GM12878 (cell line): ENCODE results near the gene RGS14. TPM values are rescaled to one million over a fixed set of nuclear protein-coding genes. Genes with fewer than 3 reads are reported as not detected.

ENCODE experiments used
- ATAC-seq: fragments of 200-7000 bp; cut with Tn5 transposase; 3 replicates; pipeline ENCODE4 v1.9.1; 2020; ENCODE audit warnings: mild to moderate bottlenecking, moderate library complexity
- BruUV-seq: library from RNA; stranded (reverse); fragments of 400-500 nt; replicated peaks from 2 replicates; lab custom pipeline; 2021; lab: Mats Ljungman, UMichigan
- CTCF ChIA-PET: fragments of 300-600 bp; sonication (Branson Sonifier 250); formaldehyde crosslinking; extraction: SDS; loops from one replicate; lab custom pipeline; 2021; ENCODE audit warnings: inconsistent platforms; lab: Yijun Ruan, JAX
- POLR2A ChIA-PET: fragments of 350-600 bp; formaldehyde crosslinking; extraction: SDS; loops from one replicate; lab custom pipeline; 2021; ENCODE audit warnings: inconsistent platforms; lab: Charles Lee
- RAD21 ChIA-PET: fragments of 300-600 bp; sonication (Branson Sonifier 250); formaldehyde crosslinking; loops from one replicate; lab custom pipeline; 2023; ENCODE audit warnings: antibody characterized with exemption; ENCODE audit not compliant: unreplicated experiment; lab: Charles Lee
- SMC1A ChIA-PET: fragments of 300-600 bp; sonication (Branson Sonifier 250); formaldehyde crosslinking; loops from one replicate; lab custom pipeline; 2023; ENCODE audit not compliant: unreplicated experiment, uncharacterized antibody; lab: Charles Lee
- DNase-seq: peaks from one replicate; pipeline ENCODE4 v3.0.0-alpha.2; 2011; ENCODE audit warnings: low read depth, low spot score
- FAIRE-seq: peaks from 3 replicates; lab custom pipeline; 2011; peaks lifted over from hg19 to GRCh38; lab: Jason Lieb, UNC
- H2AFZ ChIP-seq: 2 replicates; pipeline ENCODE4 v1.6.0; 2011; ENCODE audit warnings: low read depth, low read length, control low read depth; ENCODE audit not compliant: control insufficient read depth
- H3K27ac ChIP-seq: 2 replicates; pipeline ENCODE4 v1.5.1; 2011; ENCODE audit warnings: control low read depth; ENCODE audit not compliant: control insufficient read depth, insufficient read depth
- H3K27me3 ChIP-seq, 2 experiments: replicated peaks in 1 of 2; 2 replicates each; pipeline versions ENCODE4 v1.6.0 to v1.6.1; 2011; ENCODE audit warnings: low read length in 1 of 2; ENCODE audit not compliant: control insufficient read depth in 2 of 2, insufficient read depth in 2 of 2
- H3K36me3 ChIP-seq, 2 experiments: 2 replicates each; pipeline ENCODE4 v1.5.1; 2011; ENCODE audit warnings: low read length in 1 of 2; ENCODE audit not compliant: control insufficient read depth in 2 of 2, insufficient read depth in 2 of 2
- H3K4me1 ChIP-seq: 2 replicates; pipeline ENCODE4 v1.6.1; 2011; ENCODE audit warnings: mild to moderate bottlenecking, low read length, moderate library complexity, mixed read lengths; ENCODE audit not compliant: control insufficient read depth, insufficient read depth
- H3K4me2 ChIP-seq: 2 replicates; pipeline ENCODE4 v1.6.0; 2011; ENCODE audit warnings: control low read depth; ENCODE audit not compliant: control insufficient read depth, insufficient read depth
- H3K4me3 ChIP-seq: fragments of 200-600 bp; sonication (generic); 2 replicates; pipeline ENCODE4 v1.5.1; 2016
- H3K79me2 ChIP-seq: 2 replicates; pipeline ENCODE4 v1.6.0; 2011; ENCODE audit warnings: low read length; ENCODE audit not compliant: control insufficient read depth, insufficient read depth
- H3K9ac ChIP-seq: 2 replicates; pipeline ENCODE4 v1.8.0; 2011; ENCODE audit warnings: low read length, control low read depth, mixed read lengths; ENCODE audit not compliant: control insufficient read depth, insufficient read depth
- H3K9me3 ChIP-seq: replicated peaks from 3 replicates; pipeline ENCODE4 v1.5.1; 2011; ENCODE audit warnings: mild to moderate bottlenecking, low read length; ENCODE audit not compliant: control insufficient read depth, insufficient read depth
- H4K20me1 ChIP-seq: 2 replicates; pipeline ENCODE4 v1.6.0; 2011; ENCODE audit not compliant: control insufficient read depth, insufficient read depth
- ASH2L ChIP-seq: fragments of 300-600, 200-600 bp; sonication (generic); IDR thresholded peaks from 2 replicates; pipeline ENCODE4 v1.6.1; 2017; ENCODE audit warnings: low read depth, mild to moderate bottlenecking, borderline replicate concordance
- BMI1 ChIP-seq: fragments of 450-650 bp; IDR thresholded peaks from 2 replicates; pipeline ENCODE4 v1.6.1; 2016; ENCODE audit warnings: mild to moderate bottlenecking, moderate library complexity, borderline replicate concordance
- BRCA1 ChIP-seq: IDR thresholded peaks from 2 replicates; pipeline ENCODE4 v1.6.1; 2011; ENCODE audit warnings: low read depth, low read length, improper control_type of control experiment
- CHD1 ChIP-seq: IDR thresholded peaks from 2 replicates; pipeline ENCODE4 v1.6.1; 2012; ENCODE audit warnings: low read depth, low read length, improper control_type of control experiment
- EED ChIP-seq: sonication (generic); IDR thresholded peaks from 2 replicates; pipeline ENCODE4 v1.6.1; 2016; ENCODE audit warnings: antibody characterized with exemption, low read depth
- EP300 ChIP-seq, 2 experiments: fragments of 150-350 bp in 1 of 2; IDR thresholded peaks; 2 replicates each; pipeline ENCODE4 v1.6.1; 2011 to 2012; ENCODE audit warnings: low read depth in 2 of 2, low read length in 2 of 2, borderline replicate concordance in 1 of 2, improper control_type of control experiment in 1 of 2, inconsistent platforms in 1 of 2; ENCODE audit not compliant: control insufficient read depth in 1 of 2
- HDAC6 ChIP-seq: fragments of 200-600 bp; sonication (generic); IDR thresholded peaks from one replicate; pipeline ENCODE4 v1.8.0; 2017; ENCODE audit warnings: antibody characterized with exemption; ENCODE audit not compliant: unreplicated experiment
- KAT2A ChIP-seq: conservative IDR thresholded peaks from 2 replicates; pipeline ENCODE4 v1.6.1; 2011; ENCODE audit warnings: low read depth, low read length; ENCODE audit not compliant: control insufficient read depth
- NR2C2 ChIP-seq: IDR thresholded peaks from 2 replicates; pipeline ENCODE4 v1.6.1; 2011; ENCODE audit warnings: borderline replicate concordance, low read depth; ENCODE audit not compliant: control insufficient read depth, insufficient read length
- RFX5 ChIP-seq: IDR thresholded peaks from 2 replicates; pipeline ENCODE4 v1.6.1; 2011; ENCODE audit warnings: low read depth, low read length, improper control_type of control experiment
- SREBF1 ChIP-seq: IDR thresholded peaks from 2 replicates; pipeline ENCODE4 v1.6.1; 2012; ENCODE audit warnings: mild to moderate bottlenecking, low read length
- SUZ12 ChIP-seq: fragments of 200-600 bp; sonication (generic); IDR thresholded peaks from one replicate; pipeline ENCODE4 v1.6.1; 2018; ENCODE audit warnings: antibody characterized with exemption, mild to moderate bottlenecking; ENCODE audit not compliant: unreplicated experiment
- WGBS: methylation state at CpG from one replicate; pipeline ENCODE4 v1.1.6; 2016; ENCODE audit warnings: low lambda C conversion rate; ENCODE audit not compliant: insufficient replicate concordance, insufficient coverage; ENCODE audit errors: missing lambda C conversion rate; 5-methylcytosine and 5-hydroxymethylcytosine counted together
- in situ Hi-C: fragments of 300-500 bp; cut with MboI; formaldehyde crosslinking; loops from 9 replicates; pipeline ENCODE4 v1.14.3; 2018; ENCODE audit warnings: mixed read lengths
- intact Hi-C: fragments of 100-400 bp; cut with micrococcal nuclease; formaldehyde crosslinking; loops from one replicate; pipeline ENCODE4 v1.14.2; 2022; ENCODE audit not compliant: unreplicated experiment
- polyA plus RNA-seq, 11 experiments: library from polyadenylated mRNA; depleted of rRNA in 4 of 11; unstranded in 6 of 11; stranded (reverse) in 5 of 11; fragments of >200 nt; fragmentation: Nextera tagmentation in 4 of 11; fragmentation: Illumina TruSeq in 1 of 11; extraction: Ambion mirVana in 4 of 11; extraction: Trizol in 1 of 11; gene quantifications; 1 replicate in 1 of 11; 2 replicates in 10 of 11; pipeline versions ENCODE4 v1.2.1 to v1.2.3, GENCODE V29; 2011 to 2016; ENCODE audit warnings: inconsistent platforms in 2 of 11, missing spikeins in 2 of 11, low read depth in 1 of 11
- total RNA-seq, 4 experiments: library from RNA; depleted of rRNA in 3 of 4; stranded (reverse); fragments of >200 nt in 3 of 4; fragmentation: Illumina TruSeq in 1 of 4; extraction: Trizol in 1 of 4; gene quantifications; 2 replicates each; pipeline versions ENCODE4 v1.2.1 to v1.2.3, GENCODE V29; 2013 to 2021
- TF ChIP-seq, protein P1 (sequence below): fragments of 450-650 bp; IDR thresholded peaks from 2 replicates; pipeline ENCODE4 v1.6.1; 2017; ENCODE audit warnings: mild to moderate bottlenecking
- TF ChIP-seq, protein P2 (sequence below): fragments of 450-650 bp; IDR thresholded peaks from 2 replicates; pipeline ENCODE4 v1.6.1; 2017; ENCODE audit warnings: low read depth, mild to moderate bottlenecking, moderate library complexity
- TF ChIP-seq, protein P3 (sequence below): IDR thresholded peaks from 2 replicates; pipeline ENCODE4 v1.6.1; 2011; ENCODE audit warnings: mild to moderate bottlenecking, low read depth, low read length, moderate library complexity; ENCODE audit not compliant: insufficient replicate concordance

RGS14 gene
- total and polyA plus RNA-seq, 10 of the 15 experiments (the other 5 are each of a cell fraction or from before 2014, with no cell fraction given): 0.19 to 88.7 (median 54.8) TPM

DNA sequence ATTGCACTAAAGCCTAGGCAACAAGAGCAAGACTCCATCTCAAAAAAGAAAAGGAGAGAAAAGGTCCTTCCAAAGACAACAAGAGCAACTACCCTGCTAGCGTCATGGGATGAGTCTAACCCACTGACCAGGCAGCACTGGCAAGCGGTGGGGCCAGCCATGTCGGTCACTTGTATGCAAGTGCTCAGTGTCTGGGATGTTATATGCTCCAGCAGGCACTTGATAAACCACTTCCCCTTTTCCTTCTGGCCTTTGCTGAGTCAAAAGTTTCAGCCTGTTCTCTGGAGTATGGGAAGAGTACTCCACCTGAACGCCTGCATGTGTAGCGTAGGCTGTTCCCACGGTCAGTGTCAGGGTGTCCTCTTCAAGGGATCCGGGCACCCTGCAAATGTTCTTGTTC is 36.8 kb upstream of the RGS14 start (continued):
- TF ChIP-seq, protein P1, sequence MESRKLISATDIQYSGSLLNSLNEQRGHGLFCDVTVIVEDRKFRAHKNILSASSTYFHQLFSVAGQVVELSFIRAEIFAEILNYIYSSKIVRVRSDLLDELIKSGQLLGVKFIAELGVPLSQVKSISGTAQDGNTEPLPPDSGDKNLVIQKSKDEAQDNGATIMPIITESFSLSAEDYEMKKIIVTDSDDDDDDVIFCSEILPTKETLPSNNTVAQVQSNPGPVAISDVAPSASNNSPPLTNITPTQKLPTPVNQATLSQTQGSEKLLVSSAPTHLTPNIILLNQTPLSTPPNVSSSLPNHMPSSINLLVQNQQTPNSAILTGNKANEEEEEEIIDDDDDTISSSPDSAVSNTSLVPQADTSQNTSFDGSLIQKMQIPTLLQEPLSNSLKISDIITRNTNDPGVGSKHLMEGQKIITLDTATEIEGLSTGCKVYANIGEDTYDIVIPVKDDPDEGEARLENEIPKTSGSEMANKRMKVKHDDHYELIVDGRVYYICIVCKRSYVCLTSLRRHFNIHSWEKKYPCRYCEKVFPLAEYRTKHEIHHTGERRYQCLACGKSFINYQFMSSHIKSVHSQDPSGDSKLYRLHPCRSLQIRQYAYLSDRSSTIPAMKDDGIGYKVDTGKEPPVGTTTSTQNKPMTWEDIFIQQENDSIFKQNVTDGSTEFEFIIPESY: no peak

DNA sequence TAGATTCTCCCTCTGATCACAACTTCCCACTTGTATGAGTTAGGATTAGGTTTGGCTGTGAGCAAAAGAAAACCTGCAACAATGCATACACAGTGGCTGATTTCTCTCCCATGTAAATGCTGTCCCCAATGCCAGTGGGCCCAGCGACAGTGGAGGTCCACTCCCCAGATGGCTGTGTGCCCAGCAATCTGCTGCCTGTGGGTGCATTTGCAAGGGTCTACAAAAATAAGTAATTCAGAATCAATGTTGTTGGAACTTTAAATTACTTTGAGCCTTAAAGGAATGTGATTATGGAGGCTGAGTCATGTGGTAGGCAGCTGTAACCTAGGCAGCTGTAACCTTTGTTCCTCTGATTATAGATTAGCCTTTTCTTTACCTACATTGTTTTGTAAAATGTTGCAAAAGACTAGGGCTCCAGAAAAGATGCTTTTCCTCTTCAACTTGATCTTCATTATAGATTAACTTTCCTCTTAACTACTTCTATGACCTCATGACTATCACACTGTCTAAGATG is 31.8 kb upstream of the RGS14 start:
- H3K9me3 ChIP-seq: no peaks in the 10 kb centered on the region
- in situ Hi-C loops (no loop called here), intact Hi-C loops (no loop called here)
- H3K4me3 ChIP-seq: no peak overlapping the region
- no peaks in the 10 kb centered on the region; the same call in 1 of the 2 replicates for H4K20me1 ChIP-seq
- CTCF ChIA-PET: interaction anchor here (0.9 to 1.8 kb wide), 3 partner anchors 16 to 39 kb away, joined by 3 to 5 read pairs (median 3); no protein-coding TSS in a partner anchor
- H3K4me2 ChIP-seq: no peak overlapping the region
- RAD21 ChIA-PET: no interaction called here
- no peak for FAIRE-seq
- no peak for DNase-seq
- H3K4me1 ChIP-seq: peaks cover 3% of the 10 kb centered on the region
- peaks cover 7 to 14% of the 10 kb centered on the region in 2 experiments for H3K36me3 ChIP-seq
- WGBS: 100% methylated on average over 1 of the region's 1 CpG
- H2AFZ ChIP-seq: no peak overlapping the region
- SMC1A ChIA-PET: interaction anchor here (1.3 kb wide), 1 partner anchor 211 kb away, joined by 3 read pairs; no protein-coding TSS in a partner anchor
- no peaks in the 10 kb centered on the region for H3K27me3 ChIP-seq
- no peaks in the 10 kb centered on the region for H3K79me2 ChIP-seq
- BruUV-seq: TSS peak; percentile 27
- no peak overlapping the region for H3K27ac ChIP-seq
- H3K9ac ChIP-seq: no peak overlapping the region
- POLR2A ChIA-PET: interaction anchor here (1.0 kb wide), 1 partner anchor 78 kb away, joined by 3 read pairs; no protein-coding TSS in a partner anchor
- ATAC-seq: no peak
- no peak for TF ChIP-seq BRCA1
- TF ChIP-seq, protein P2, sequence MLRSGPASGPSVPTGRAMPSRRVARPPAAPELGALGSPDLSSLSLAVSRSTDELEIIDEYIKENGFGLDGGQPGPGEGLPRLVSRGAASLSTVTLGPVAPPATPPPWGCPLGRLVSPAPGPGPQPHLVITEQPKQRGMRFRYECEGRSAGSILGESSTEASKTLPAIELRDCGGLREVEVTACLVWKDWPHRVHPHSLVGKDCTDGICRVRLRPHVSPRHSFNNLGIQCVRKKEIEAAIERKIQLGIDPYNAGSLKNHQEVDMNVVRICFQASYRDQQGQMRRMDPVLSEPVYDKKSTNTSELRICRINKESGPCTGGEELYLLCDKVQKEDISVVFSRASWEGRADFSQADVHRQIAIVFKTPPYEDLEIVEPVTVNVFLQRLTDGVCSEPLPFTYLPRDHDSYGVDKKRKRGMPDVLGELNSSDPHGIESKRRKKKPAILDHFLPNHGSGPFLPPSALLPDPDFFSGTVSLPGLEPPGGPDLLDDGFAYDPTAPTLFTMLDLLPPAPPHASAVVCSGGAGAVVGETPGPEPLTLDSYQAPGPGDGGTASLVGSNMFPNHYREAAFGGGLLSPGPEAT: no peak
- TF ChIP-seq, protein P3, sequence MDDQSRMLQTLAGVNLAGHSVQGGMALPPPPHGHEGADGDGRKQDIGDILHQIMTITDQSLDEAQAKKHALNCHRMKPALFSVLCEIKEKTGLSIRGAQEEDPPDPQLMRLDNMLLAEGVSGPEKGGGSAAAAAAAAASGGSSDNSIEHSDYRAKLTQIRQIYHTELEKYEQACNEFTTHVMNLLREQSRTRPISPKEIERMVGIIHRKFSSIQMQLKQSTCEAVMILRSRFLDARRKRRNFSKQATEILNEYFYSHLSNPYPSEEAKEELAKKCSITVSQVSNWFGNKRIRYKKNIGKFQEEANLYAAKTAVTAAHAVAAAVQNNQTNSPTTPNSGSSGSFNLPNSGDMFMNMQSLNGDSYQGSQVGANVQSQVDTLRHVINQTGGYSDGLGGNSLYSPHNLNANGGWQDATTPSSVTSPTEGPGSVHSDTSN: no peak
- TF ChIP-seq SREBF1: no peak
- TF ChIP-seq EED: no peak
- TF ChIP-seq EP300 (IDR thresholded peaks at IDR 0.05; ENCODE audit: borderline replicate concordance in 1 of 2, control insufficient read depth in 1 of 2, low read depth in 2 of 2, low read length in 2 of 2): no peak
- no peak for TF ChIP-seq SUZ12
- TF ChIP-seq HDAC6: no peak
- no peak for TF ChIP-seq NR2C2
- TF ChIP-seq RFX5: no peak
- TF ChIP-seq BMI1: no peak
- TF ChIP-seq ASH2L: no peak
- no peak for TF ChIP-seq CHD1
- TF ChIP-seq KAT2A: no peak
